Ecto neural progenitor cell (in vitro differentiated cells): Measurements from ENCODE around the gene FAM228B.
"Not testable (repeated sequence)": the region's sequence is repeated elsewhere in the genome, so short reads cannot be mapped to it uniquely, and the experiment has no call there.

Experiments
- DNase-seq: peaks from one replicate; pipeline ENCODE4 v3.0.0-alpha.2; 2018; ENCODE audit warnings: low spot score

Gene FAM228B

GRCh38 chr2:24123195-24123921 lies at the start of gene FAM228B, which contains the start of gene PFN4:
FAM228B (plus strand) TSS chr2:24123469; CDS start chr2:24124362, 893 bp downstream.
PFN4 (minus strand) TSS chr2:24123334; CDS start chr2:24122535, 799 bp downstream.
- peak; percentile 89 for DNase-seq

- no peak for DNase-seq
These were observed 49.5 kb upstream of the FAM228B start for GRCh38 chr2:24073816-24074215.

- no peak for DNase-seq
These were observed 48.0 kb upstream of the FAM228B start for GRCh38 chr2:24075259-24075658.

- peak; percentile 97 for DNase-seq
These were observed 47.1 kb upstream of the FAM228B start, which contains the start of gene SF3B6 for GRCh38 chr2:24075915-24076848. SF3B6 (minus strand) TSS chr2:24076326; CDS start chr2:24076229, 97 bp downstream.

GRCh38 chr2:24076849-24077534 lies 46.3 kb upstream of the FAM228B start:
- DNase-seq, result no peak

- DNase-seq, result no peak
These were observed 45.8 kb upstream of the FAM228B start for GRCh38 chr2:24077535-24077877.

- no peak for DNase-seq
These were observed 45.4 kb upstream of the FAM228B start for GRCh38 chr2:24077879-24078278.

GRCh38 chr2:24080701-24081100 lies 42.6 kb upstream of the FAM228B start:
- DNase-seq, result no peak

GRCh38 chr2:24082787-24083566 lies 40.3 kb upstream of the FAM228B start:
- no peak for DNase-seq

GRCh38 chr2:24083567-24084385 lies 39.5 kb upstream of the FAM228B start:
- peak; percentile 97 for DNase-seq

- DNase-seq, result peak; percentile 93
These were observed 38.7 kb upstream of the FAM228B start, which contains the start of gene TP53I3 for GRCh38 chr2:24084386-24085199. TP53I3 (minus strand) TSS chr2:24084834; CDS start chr2:24084326, 508 bp downstream.

- no peak for DNase-seq
These were observed 38.1 kb upstream of the FAM228B start for GRCh38 chr2:24085200-24085489.

- no peak for DNase-seq
These were observed 37.0 kb upstream of the FAM228B start for GRCh38 chr2:24086241-24086640.

GRCh38 chr2:24087032-24087431 lies 36.2 kb upstream of the FAM228B start:
- no peak for DNase-seq

- no peak for DNase-seq
These were observed 34.4 kb upstream of the FAM228B start for GRCh38 chr2:24088821-24089359.

- DNase-seq, result not testable (repeated sequence)
These were observed 30.0 kb upstream of the FAM228B start for GRCh38 chr2:24093270-24093669.

- DNase-seq, result not testable (repeated sequence)
These were observed 28.0 kb upstream of the FAM228B start for GRCh38 chr2:24095171-24095677.

GRCh38 chr2:24100732-24101131 lies 22.5 kb upstream of the FAM228B start:
- not testable (repeated sequence) for DNase-seq

GRCh38 chr2:24101992-24102391 lies 21.3 kb upstream of the FAM228B start:
- DNase-seq, result no peak
